HEK293T (cell line): ENCODE measurements around the gene CCL22.

Experiments
- FOXA1 ChIP-seq: fragments of 450-650 bp; IDR thresholded peaks from 2 replicates; pipeline ENCODE4 v1.6.1; 2016; ENCODE audit warnings: mild to moderate bottlenecking
- HDGF ChIP-seq: fragments of 450-650 bp; IDR thresholded peaks from 2 replicates; pipeline ENCODE4 v1.6.1; 2017; ENCODE audit warnings: antibody characterized with exemption, borderline replicate concordance
- L3MBTL2 ChIP-seq: fragments of 450-650 bp; conservative IDR thresholded peaks from 2 replicates; pipeline ENCODE4 v1.6.1; 2016; ENCODE audit warnings: mild to moderate bottlenecking
- SUZ12 ChIP-seq: fragments of 450-650 bp; IDR thresholded peaks from 2 replicates; pipeline ENCODE4 v1.6.1; 2016; ENCODE audit warnings: mild to moderate bottlenecking

DNA sequence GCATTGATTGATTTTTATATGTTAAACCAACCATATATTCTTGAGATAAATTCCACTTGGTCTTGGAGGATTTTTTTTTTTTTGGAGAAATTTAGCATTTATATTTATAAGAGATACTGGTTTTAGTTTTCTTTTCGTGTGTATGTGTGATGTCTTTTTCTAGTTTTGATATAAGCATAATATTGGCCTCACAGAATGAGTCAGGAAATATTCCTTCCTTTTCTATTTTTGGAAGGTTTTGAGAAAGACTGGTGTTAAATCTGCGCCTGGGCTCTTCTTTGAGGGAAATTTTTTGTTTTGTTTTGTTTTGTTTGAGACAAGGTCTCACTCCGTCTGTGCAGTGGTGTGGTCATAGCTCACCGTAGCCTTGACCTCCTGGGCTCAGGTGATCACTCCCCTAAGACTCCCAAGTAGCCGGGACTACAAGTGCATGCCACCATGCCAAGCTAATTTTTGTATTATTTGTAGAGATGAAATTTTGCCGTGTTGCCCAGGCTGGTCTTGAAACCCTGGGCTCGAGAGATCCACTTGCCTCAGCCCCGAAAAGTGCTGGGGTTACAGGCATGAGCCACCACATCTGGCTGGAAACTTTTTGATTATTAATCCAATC is 28.8 kb upstream of the CCL22 start:
- TF ChIP-seq SUZ12 (no peak), L3MBTL2 (no peak), HDGF (no peak), FOXA1 (no peak)
